GM21526 (cell line): ENCODE measurements around the gene DQX1.
"Not testable (repeated sequence)": the region's sequence is repeated elsewhere in the genome, so short reads cannot be mapped to it uniquely, and the experiment has no call there.

Experiments used
- ATAC-seq: cut with Tn5 transposase; IDR thresholded peaks from one replicate; pipeline ENCODE4 v1.9.1; 2021; ENCODE audit warnings: moderate library complexity; ENCODE audit not compliant: unreplicated experiment, low FRiP score

Gene DQX1, protein sequence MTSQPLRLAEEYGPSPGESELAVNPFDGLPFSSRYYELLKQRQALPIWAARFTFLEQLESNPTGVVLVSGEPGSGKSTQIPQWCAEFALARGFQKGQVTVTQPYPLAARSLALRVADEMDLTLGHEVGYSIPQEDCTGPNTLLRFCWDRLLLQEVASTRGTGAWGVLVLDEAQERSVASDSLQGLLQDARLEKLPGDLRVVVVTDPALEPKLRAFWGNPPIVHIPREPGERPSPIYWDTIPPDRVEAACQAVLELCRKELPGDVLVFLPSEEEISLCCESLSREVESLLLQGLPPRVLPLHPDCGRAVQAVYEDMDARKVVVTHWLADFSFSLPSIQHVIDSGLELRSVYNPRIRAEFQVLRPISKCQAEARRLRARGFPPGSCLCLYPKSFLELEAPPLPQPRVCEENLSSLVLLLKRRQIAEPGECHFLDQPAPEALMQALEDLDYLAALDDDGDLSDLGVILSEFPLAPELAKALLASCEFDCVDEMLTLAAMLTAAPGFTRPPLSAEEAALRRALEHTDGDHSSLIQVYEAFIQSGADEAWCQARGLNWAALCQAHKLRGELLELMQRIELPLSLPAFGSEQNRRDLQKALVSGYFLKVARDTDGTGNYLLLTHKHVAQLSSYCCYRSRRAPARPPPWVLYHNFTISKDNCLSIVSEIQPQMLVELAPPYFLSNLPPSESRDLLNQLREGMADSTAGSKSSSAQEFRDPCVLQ

DNA sequence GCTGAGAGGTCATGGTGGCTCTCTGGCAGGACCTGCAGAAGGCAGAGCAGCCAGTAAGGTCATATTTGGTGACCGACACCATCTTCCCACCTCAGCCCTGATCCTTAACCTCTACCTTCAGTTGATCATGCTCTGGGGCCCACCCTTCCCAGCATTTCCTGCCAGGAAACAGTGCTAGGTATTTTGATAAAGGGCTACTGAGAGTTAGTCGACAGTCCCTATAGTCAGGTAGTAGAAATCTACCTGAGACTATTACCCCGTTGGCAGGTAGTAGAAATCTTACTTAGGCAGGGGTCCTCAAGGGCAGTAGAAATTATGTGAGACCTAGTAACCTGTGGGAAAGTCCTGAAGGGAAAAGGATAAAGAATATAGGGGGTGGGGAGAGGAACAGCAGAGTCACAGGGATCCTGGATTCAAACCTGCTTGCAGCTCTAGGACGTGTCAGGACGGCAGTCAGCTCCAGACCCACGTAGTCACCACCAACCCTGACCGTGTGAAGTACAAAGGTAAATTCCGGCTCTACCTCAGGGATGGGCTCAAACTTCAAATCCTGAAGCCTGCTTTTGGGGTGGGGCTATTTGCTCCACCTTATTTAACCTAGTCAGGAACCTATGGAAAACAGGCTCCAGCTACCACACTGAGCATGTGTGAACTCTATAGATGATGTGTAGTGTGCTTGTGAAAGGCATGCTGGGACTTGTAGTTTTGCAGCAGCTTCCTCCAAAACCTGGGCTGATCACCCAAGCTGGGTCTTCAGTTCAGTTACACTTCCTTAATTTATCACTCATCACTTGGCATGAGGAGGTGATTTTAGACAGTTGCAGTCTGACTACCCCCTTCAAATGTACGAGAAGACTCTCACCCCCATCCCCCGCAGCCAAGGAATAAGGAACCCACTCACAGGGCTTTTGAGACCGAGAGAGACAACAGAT lies at the start of gene DQX1:
DQX1 (minus strand) TSS at position 515 of the 932 bp plus-strand sequence; CDS start at position 13, 502 bp downstream.
- ATAC-seq, result no peak

DNA sequence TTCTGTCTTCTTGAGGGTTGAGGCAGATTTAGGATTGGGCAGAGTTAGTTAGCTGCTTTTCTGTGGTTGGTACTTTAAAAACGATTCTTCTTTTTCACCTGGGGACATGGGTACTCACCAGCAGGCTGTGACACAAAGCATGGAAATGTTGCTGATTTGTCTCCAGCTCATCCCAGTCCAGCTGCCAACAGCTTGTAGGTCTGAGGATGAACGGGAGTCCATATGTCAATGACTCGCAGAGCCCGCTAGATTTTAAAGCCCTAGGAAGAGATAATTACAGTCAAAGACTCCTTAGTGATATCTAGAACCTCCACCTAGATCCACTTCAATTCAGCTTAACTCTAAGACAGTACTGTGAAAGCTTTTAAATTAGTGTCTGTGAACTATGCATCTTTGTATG lies 49.3 kb upstream of the DQX1 start:
- no peak for ATAC-seq

DNA sequence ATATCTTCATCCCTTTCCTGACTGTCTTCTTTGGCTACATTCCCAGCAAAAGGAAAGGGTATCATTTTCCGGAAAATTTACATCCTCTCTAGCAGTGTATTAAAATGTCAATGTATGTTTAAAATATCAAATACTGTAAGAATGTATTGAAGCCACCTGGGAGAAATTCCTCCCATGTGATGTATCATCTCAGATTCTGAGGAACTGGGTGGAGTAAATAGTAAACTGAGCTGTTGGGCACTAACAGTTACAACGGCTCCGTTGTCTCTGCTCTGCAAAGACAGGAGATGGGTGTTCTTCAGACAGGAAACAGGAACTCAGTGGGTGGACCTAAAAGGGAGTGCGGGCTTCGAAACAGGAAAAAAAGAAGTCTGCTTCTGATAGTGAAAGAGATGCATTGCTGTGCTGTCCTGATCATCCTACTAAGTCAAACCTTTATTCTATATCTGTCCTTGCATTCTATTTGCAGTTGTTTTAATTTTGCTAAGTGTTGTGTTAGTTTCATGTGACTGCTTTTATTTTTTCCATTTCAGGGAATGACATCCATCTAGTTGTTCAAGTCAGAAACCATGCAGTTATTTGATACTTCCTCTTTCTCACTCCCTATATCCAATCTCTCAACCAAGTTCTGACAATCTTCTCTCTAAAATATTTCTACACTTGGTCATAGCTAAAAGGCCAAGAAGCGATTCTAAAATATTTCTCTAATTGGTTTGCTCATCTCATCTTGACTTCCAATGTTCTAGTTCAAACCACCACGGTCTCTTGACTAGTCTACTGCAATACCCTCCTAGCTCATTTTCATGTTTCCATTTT lies 47.9 kb upstream of the DQX1 start:
- no peak for ATAC-seq

DNA sequence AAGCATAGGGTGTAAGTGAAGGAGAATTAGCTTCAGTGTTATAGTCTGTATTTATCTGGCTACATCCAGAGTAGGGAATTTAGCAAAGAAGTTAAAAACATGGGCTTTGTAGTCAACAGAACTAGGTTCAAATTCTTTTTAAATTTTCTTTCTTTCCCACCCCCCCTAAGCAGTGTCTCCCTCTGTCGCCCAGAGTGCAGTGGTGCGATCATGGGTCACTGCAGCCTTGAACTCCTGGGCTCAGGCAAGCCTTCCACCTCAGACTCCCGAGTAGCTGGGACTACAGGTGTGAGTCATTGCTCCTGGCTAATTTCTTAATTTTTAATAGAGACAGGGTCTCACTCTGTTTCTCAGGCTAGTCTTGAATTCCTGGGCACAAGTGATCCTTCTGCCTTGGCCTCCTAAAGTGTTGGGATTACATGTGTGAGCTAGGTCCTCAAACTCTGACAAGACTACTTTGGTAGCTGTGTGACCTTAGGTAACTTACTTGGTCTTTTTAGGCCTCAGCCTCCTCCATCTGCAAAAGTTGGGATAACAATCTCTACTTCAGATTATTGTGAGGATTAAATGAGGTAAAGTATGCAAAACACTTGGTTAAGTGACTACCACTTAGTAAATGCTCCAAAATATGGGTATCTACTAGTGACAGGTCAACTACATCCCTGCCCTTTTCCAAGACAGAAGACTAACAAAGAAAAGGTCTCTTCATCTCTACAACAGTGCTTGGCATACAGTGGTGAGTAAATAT lies 46.3 kb upstream of the DQX1 start:
- no peak for ATAC-seq

DNA sequence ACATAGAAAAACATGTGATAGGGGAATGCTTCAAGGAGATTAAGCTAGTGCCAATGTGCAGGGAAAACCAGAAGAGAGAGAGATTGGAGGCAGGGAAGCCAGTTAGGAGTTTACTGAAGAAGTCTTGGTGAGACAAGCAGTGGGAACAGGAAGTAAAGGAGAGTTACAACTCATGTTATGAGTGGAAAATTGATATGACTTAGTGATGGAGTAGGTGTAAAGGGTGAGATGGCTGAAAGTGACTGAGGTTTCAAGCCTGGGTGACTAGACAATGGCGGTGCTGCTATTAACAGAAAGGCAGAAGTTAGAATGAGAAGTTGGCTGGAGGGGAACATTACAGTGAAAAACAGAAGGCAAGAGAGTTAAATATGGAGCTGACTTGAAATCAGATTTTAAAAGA lies 45.0 kb upstream of the DQX1 start:
- ATAC-seq, result peak; percentile 50

DNA sequence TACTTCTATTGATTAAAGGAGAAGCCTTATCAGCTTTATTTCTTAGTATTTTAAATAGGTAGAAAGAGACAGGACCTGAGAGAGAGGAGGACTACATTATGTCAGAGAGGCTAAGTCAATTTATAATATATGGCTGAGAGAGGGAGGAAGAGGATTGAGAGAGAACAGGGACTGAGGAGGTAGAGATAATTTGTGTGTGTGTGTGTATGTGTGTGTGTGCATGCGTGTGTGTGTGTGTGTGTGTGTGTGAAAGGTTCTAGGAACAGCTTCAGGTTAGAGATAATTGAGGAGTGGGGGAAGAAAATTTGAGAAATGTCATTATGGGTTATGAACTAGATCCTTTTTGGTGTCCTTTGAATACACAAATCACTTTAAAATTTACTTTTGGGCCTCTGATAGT lies 43.7 kb upstream of the DQX1 start:
- ATAC-seq, result no peak

DNA sequence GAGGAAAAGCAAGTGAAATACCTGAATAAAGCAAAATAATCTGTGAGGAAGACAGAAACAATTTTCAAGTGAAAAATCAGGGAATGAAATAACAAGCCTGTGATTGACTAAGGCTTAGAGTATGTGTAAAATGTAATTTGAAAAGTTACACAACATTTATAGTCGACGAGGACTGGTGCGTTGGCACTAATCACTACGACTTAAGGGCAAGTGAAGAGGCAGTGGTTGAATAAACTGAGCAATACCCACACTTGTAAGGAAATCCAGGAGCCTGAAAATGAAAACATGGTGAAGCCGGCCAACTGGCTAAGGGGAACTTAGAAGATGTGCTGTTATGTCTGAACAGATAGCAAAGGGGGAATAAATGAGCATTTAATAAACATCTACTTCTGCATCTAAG lies 41.9 kb upstream of the DQX1 start:
- no peak for ATAC-seq

DNA sequence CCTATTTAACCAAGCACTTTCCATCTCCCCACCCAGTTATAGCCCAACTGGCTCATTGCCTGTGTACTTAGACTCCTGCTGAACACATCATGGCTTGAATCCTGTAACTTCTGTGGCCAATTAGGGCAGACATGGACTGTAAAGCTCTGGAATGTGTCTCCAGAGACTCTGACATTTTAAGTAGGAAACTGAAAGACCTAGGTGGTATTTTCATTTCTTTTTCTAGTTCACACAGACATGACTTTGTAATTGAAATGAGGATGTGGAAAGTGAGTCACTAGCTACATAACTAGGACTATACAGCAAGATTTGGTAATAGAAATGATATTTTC lies 40.7 kb upstream of the DQX1 start:
- no peak for ATAC-seq

DNA sequence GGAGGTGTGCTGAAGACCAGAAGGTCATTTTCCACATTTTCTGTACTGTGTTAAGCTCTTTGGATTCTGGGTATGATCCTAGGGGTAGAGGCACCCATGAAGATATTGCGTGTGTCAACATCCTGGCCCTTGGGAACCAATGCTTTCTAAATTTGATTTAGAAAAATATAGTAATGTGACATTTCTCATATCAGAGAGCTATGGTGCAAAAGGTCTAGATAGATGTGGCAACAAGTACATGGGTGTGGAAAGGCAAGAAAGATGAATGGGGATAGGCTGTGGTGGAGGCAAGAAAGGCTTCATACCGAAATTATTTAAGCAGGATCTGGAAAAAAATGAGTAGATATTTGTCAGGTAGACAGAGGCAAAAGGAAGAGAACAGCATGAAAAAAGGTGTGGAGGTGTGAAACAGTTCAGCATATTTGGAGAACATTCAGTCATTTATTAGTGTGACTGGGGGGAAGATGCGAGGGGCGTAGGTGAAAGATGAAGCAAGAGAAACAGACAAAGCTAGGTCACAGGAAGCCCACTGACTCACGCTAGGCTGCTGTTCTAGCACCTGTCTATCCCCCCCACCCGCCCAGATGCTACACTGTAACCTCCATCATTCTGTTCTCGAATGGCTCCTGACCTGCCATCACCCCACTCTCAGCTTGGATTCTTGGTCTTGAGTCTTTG lies 40.2 kb upstream of the DQX1 start:
- ATAC-seq, result no peak

DNA sequence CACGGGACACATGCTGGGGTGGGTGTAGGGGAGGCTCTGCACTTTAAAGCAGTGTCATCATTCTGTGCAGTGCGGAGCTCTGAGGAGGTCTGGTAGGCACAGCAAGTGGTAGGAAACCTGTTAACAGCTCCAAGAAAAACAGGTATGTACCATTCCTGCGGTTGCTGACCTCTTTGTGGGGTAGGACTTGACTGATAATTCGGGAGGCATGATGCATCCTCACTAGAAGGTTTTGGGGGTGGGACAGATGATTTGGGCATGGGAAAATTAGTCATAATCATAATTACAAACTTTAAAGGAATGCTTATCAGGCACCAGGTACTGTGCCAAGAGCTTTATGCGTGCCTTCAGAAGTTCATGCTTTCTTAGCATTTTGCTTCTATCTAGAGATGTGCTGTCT lies 38.2 kb upstream of the DQX1 start:
- no peak for ATAC-seq

DNA sequence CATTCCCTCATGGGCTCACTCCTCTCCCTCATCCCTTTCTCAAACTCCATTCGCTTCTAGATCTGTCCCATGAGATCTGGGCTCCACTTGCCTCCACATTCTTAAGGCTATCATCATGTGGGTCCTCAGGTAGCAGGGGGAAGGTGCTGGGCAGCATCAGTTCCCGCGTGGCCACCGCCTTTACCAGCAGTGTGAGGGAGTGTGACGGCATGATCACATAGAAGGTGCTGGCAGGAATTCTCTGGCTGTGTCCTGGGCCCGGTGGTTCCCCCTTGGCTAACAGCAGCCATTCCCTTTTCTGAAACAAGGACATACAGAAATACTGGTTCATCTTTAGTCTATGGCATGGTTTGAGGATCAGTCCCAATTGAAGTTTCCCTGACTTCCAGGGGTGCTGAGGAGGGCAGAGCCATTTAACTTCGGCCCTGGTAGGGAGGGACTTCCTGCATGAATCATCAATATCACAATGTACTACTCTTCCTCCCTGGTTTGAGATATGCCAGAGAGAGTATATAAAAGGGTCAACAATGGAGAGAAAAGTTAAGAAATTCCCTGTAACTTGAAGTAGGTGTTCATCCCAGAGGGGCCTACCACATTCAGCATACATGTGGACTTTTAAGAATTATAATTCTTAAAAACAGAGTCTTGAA lies 36.2 kb upstream of the DQX1 start:
- no peak for ATAC-seq

DNA sequence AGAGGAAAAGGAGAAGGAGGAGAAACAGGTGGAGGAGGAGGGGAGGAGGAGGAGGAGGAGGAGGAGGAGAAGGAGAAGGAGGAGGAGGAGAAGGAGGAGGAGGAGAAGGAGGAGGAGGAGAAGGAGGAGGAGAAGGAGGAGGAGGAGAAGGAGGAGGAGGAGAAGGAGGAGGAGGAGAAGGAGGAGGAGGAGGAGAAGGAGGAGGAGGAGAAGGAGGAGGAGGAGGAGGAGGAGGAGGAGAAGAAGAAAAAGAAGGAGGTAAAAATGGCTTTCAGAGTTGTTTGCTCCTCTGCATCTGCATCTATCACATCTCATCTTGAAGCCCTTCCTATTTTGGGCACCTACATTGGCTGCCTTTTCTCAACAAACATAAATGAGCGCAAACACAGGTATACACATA lies 35.0 kb upstream of the DQX1 start:
- not testable (repeated sequence) for ATAC-seq

DNA sequence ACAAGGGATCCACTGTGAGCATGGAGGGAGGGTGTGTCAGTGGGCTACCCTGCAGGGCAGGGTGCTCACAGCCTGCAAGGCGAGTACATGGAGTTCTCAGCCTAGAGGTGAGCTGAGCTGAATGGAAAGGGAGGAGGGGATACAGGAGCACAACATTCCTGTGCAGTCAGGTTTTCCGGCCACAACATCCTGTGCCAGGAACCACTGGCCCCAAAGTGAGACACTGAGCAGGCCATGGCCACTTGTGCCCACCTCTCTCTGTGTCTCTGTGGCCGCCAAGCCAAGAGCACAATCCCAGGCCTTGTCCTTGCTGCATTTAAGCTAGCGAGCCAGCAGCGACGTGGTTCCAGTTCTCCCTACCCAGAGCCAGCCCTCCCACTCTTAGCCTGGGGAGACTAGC lies 34.6 kb upstream of the DQX1 start:
- no peak for ATAC-seq

DNA sequence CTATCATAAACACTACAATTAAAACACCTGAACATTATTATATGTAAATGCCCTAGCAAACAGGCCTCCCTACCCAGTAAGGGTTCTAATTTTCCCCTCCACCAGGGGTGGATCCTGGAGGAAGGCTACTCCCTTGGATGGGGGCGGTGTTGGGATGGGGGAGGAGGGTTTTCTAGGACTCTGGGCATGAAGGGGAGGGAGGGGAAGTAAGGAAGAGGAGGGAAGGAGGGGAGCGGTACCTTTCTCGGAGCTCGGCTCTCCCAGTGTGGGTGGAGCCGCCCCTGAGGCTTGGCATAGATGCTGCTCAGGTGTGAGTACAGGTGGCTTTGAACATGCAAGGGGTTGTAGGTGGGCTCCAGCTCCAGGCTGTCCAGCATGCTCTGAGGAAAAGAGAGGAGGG lies 33.9 kb upstream of the DQX1 start:
- no peak for ATAC-seq

DNA sequence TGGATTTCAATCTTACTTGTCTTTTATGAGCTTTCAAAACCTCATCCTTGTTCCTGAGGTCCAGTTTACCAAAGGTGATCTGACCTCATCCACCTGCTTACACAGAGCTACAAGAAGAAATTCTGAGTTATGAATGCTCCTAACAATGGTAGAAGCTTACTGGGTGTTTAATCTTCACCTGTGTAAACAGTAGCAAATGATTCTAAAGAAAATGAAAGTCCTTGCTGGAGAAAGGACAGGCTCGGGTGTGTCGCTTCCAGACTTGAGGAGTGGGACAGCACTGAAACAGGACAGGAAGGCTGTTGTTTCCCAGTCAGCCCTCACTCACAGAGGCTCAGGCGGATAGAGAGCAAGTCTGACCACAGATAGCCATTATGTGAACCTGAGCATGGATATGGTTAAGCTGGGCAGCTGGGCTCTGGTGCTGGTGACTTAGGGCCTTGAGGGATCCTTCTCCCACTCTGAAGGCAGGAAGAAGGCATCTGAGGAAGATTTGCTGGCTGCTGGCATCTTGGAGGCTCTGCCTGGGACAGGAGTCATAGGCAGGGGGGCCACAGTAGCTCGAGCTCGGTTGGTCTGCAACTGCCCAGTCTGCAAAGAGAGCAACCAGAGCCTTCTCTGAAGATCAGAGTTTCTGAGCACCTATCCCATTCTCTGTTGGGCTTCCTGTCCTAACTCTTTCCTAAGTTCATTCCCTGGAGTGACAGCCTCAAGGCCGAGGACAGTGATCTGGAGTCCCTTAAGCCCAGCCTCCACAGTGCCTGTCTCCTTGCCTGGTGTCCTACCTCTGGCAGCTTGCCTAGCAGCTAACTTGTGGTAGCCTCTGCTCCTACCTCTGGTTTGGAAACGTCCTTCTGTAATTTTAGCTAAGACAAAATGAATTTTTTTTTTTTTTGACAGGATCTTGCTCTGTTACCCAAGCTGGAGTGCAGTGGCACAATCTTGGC lies 32.5 kb upstream of the DQX1 start:
- no peak for ATAC-seq

DNA sequence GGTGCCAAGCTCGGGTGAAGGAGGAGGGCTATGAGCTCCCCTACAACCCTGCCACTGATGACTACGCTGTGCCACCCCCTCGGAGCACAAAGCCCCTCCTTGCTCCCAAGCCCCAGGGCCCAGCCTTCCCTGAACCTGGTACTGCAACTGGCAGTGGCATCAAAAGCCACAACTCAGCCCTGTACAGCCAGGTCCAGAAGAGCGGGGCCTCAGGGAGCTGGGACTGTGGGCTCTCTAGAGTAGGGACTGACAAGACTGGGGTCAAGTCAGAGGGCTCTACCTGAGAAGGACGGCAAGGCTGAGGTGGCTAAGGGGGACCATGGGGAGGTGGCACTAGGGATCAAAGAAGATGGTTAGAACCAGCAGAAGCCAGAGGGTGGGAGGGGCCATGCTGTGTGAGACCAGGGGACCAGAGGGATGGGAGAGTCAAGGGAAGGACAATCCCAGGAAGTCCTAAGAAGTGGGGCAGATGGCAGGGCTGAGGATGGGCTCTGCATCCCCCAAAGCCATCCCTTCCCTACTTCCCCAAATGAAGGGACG lies 30.9 kb upstream of the DQX1 start:
- ATAC-seq, result no peak

DNA sequence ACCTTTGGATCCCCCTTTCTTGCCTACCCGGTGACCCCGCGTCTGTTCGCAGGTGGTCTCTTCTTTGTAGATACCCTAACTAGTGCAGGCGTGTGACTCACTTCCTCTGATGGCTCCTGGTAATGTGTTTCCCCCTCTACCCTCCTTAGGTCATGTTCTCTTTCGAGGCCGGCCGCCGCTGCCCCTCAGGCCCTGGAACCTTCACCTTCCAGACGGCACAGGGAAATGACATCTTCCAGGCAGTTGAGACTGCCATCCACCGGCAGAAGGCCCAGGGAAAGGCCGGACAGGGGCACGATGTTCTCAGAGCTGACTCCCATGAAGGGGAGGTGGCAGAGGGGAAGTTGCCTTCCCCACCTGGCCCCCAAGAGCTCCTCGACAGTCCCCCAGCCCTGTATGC lies 30.1 kb upstream of the DQX1 start:
- no peak for ATAC-seq
